DND-41 (cell line): Measurements from ENCODE around the gene NUP160.
"Not testable (repeated sequence)": the region's sequence is repeated elsewhere in the genome, so short reads cannot be mapped to it uniquely, and the experiment has no call there.

Experiments used
- ATAC-seq: fragments of 200-7000 bp; cut with Tn5 transposase; 3 replicates; pipeline ENCODE4 v1.9.1; 2021; ENCODE audit warnings: low read depth; ENCODE audit not compliant: insufficient read depth
- DNase-seq: peaks from one replicate; pipeline ENCODE4 v3.0.0-alpha.2; 2020
- H2AFZ ChIP-seq: 2 replicates; pipeline ENCODE4 v1.6.0; 2012; ENCODE audit warnings: low read depth, low read length
- H3K27ac ChIP-seq: 2 replicates; pipeline ENCODE4 v1.5.1; 2012; ENCODE audit warnings: low read length, inconsistent platforms
- H3K27me3 ChIP-seq: fragments of 200-600 bp; sonication (generic); 2 replicates; pipeline ENCODE4 v1.6.0; 2012; ENCODE audit warnings: low read length, mild to moderate bottlenecking, inconsistent platforms; ENCODE audit not compliant: insufficient read depth, poor library complexity
- H3K36me3 ChIP-seq: 2 replicates; pipeline ENCODE4 v1.5.1; 2012; ENCODE audit warnings: low read length, inconsistent platforms; ENCODE audit not compliant: insufficient read depth
- H3K4me1 ChIP-seq: 2 replicates; pipeline ENCODE4 v1.5.1; 2012; ENCODE audit warnings: mild to moderate bottlenecking, low read length; ENCODE audit not compliant: insufficient read depth
- H3K4me2 ChIP-seq: 2 replicates; pipeline ENCODE4 v1.6.0; 2012; ENCODE audit warnings: mild to moderate bottlenecking, moderate library complexity, low read length, inconsistent platforms; ENCODE audit not compliant: insufficient read depth
- H3K4me3 ChIP-seq, 2 experiments: fragments of 200-600 bp in 1 of 2; shearing (Covaris generic) in 1 of 2; 2 replicates each; pipeline ENCODE4 v1.5.1; 2012 to 2016; ENCODE audit warnings: inconsistent platforms in 2 of 2, low read length in 2 of 2, mild to moderate bottlenecking in 2 of 2, low read depth in 1 of 2, moderate library complexity in 1 of 2
- H3K79me2 ChIP-seq: 2 replicates; pipeline ENCODE4 v1.6.0; 2012; ENCODE audit warnings: low read length, inconsistent platforms; ENCODE audit not compliant: insufficient read depth
- H3K9ac ChIP-seq: 2 replicates; pipeline ENCODE4 v1.6.0; 2012; ENCODE audit warnings: low read depth, mild to moderate bottlenecking, inconsistent platforms, low read length, moderate library complexity
- H3K9me3 ChIP-seq: 2 replicates; pipeline ENCODE4 v1.5.1; 2012; ENCODE audit warnings: low read length, moderate library complexity, mild to moderate bottlenecking, inconsistent platforms; ENCODE audit not compliant: insufficient read depth, severe bottlenecking
- H4K20me1 ChIP-seq: 2 replicates; pipeline ENCODE4 v1.6.0; 2012; ENCODE audit warnings: low read length; ENCODE audit not compliant: insufficient read depth
- EZH2 ChIP-seq: IDR thresholded peaks from 3 replicates; pipeline ENCODE4 v1.6.1; 2012; ENCODE audit warnings: borderline replicate concordance, low read depth, mild to moderate bottlenecking, moderate library complexity, low read length, inconsistent platforms; ENCODE audit not compliant: severe bottlenecking
- TF ChIP-seq, protein P1 (sequence below): IDR thresholded peaks from 2 replicates; pipeline ENCODE4 v1.5.1; 2012; ENCODE audit warnings: borderline replicate concordance, low read length, moderate library complexity, mild to moderate bottlenecking; ENCODE audit not compliant: poor library complexity, severe bottlenecking; ENCODE audit errors: extremely low read depth

The NUP160 gene

DNA sequence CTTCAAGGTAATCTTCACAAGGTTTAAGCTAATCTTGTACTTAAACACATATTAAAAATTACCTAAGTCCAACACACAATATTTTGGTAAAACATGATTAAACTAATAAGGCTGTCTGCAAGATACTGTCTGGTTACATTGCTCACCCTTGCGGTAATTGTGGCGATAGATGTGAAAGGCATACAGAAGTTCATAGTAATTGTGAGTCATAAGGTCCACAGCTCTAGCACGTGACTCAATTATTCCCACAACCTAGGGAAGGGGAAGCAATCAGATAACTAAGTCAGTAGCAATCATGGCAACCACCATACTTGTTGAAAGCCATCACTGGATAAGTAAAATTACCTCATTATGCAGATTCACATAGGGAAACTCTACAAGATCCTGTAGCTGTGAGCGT, 50.5 kb downstream of the NUP160 start:
- no peaks in the 10 kb centered on the region for H3K4me1 ChIP-seq
- no peaks in the 10 kb centered on the region for H3K79me2 ChIP-seq
- H3K27ac ChIP-seq: no peak overlapping the region
- no peak for DNase-seq
- no peak for ATAC-seq
- no peak overlapping the region for H3K9ac ChIP-seq
- no peak overlapping the region for H3K4me3 ChIP-seq
- H3K27me3 ChIP-seq: no peaks in the 10 kb centered on the region
- no peak overlapping the region for H2AFZ ChIP-seq
- H3K9me3 ChIP-seq: no peaks in the 10 kb centered on the region
- no peaks in the 10 kb centered on the region for H4K20me1 ChIP-seq
- TF ChIP-seq, protein P1, sequence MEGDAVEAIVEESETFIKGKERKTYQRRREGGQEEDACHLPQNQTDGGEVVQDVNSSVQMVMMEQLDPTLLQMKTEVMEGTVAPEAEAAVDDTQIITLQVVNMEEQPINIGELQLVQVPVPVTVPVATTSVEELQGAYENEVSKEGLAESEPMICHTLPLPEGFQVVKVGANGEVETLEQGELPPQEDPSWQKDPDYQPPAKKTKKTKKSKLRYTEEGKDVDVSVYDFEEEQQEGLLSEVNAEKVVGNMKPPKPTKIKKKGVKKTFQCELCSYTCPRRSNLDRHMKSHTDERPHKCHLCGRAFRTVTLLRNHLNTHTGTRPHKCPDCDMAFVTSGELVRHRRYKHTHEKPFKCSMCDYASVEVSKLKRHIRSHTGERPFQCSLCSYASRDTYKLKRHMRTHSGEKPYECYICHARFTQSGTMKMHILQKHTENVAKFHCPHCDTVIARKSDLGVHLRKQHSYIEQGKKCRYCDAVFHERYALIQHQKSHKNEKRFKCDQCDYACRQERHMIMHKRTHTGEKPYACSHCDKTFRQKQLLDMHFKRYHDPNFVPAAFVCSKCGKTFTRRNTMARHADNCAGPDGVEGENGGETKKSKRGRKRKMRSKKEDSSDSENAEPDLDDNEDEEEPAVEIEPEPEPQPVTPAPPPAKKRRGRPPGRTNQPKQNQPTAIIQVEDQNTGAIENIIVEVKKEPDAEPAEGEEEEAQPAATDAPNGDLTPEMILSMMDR: no peak
- TF ChIP-seq EZH2: no peak
- H3K36me3 ChIP-seq: peaks cover 95% of the 10 kb centered on the region
- no peak overlapping the region for H3K4me2 ChIP-seq

DNA sequence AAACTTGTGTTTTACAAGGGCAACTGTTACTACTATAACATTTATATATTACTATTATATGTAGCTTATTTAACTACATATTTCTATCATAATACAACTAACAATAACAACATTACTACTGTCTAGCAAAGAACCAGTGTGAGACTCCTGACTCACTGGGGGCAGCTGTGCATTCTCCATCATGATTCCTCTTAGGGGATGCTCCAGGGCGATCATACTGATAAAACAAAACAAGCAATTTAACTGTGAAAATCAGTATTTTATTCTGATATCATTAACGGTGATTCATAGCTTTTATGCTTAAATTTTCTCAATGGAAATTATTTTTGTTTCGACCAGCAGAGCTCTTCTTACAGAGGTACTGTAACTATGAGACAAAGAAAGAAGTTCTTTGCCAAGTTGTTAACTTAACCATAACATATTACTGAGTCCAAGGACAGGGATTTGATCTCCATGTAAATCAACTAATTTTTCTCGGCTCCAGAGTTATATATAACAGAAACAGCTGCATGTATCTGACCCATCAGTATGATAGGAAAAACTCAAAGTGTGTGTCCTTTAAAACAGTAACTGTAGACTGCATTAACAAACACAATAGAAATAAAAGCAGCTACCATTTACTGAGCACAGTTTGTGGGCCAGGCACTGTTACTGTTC, 56.2 kb downstream of the NUP160 start:
- Histone ChIP-seq H2AFZ (no peak overlapping the region), H3K4me1 (no peaks in the 10 kb centered on the region), H3K27ac (no peak overlapping the region), H3K27me3 (no peaks in the 10 kb centered on the region), H4K20me1 (no peaks in the 10 kb centered on the region), H3K4me3 (no peak overlapping the region), H3K79me2 (no peaks in the 10 kb centered on the region), H3K4me2 (no peak overlapping the region), H3K36me3 (peaks cover 90% of the 10 kb centered on the region), H3K9ac (no peak overlapping the region), H3K9me3 (no peaks in the 10 kb centered on the region)
- no peak for DNase-seq
- no peak for TF ChIP-seq EZH2
- TF ChIP-seq, protein P1: no peak
- no peak for ATAC-seq

DNA sequence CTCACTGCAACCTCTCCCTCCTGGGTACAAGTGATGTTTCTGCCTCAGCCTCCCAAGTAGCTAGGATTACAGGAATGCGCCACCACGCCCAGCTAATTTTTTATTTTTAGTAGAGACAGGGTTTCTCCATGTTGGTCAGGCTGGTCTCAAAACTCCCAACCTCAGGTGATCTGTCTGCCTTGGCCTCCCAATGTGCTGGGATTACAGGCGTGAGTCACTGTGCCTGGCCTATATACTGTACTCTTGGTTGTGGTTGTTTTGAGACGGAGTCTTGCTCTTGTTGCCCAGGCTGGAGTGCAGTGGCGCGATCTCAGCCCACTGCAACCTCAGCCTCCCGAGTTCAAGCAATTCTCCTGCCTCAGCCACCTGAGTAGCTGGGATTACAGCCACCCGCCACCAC, 58.1 kb downstream of the NUP160 start:
- not testable (repeated sequence) for H3K9ac ChIP-seq, H3K4me1 ChIP-seq, ATAC-seq, H2AFZ ChIP-seq, H3K9me3 ChIP-seq, H3K79me2 ChIP-seq, H3K27me3 ChIP-seq, H3K27ac ChIP-seq, H3K4me2 ChIP-seq, H4K20me1 ChIP-seq, DNase-seq, H3K4me3 ChIP-seq
- H3K36me3 ChIP-seq: peaks cover 89% of the 10 kb centered on the region

DNA sequence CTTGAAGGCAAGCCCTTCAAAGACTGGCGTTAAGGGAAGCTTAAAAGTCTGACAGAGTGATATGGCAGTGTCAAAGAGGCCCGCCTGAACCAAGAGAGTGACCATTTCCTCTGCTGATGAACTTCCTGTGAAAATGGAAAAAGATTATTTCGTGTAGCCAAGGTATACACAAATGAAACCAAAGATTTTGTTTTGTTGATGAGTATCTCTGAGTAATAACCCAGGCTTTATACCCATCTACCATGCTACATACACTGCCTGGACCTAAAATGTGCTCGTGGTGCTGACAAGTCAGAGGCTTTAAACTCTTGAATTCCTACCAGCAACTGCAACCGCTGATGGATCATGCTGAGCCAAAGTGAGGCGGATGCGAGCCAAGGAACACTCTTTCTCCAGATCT, 60.0 kb downstream of the NUP160 start:
- Histone ChIP-seq H3K36me3 (peaks cover 89% of the 10 kb centered on the region), H3K4me2 (no peak overlapping the region), H3K9me3 (no peaks in the 10 kb centered on the region), H3K4me3 (no peak overlapping the region), H3K4me1 (no peaks in the 10 kb centered on the region), H4K20me1 (no peaks in the 10 kb centered on the region), H3K27ac (no peak overlapping the region), H3K9ac (no peak overlapping the region), H3K79me2 (no peaks in the 10 kb centered on the region), H2AFZ (no peak overlapping the region), H3K27me3 (no peaks in the 10 kb centered on the region)
- ATAC-seq: no peak
- no peak for DNase-seq
- TF ChIP-seq, protein P1: no peak
- TF ChIP-seq EZH2: no peak
